HCT116 (cell line): ENCODE measurements around the gene KCNH3.

Experiments used
- CEBPB ChIP-seq: IDR thresholded peaks from 2 replicates; pipeline ENCODE4 v1.6.1; 2012; ENCODE audit warnings: low read depth
- CTCF ChIP-seq, 3 experiments: fragments of 200-600 bp in 1 of 3; sonication (generic) in 1 of 3; IDR thresholded peaks in 2 of 3; conservative IDR thresholded peaks in 1 of 3; 2 replicates each; pipeline ENCODE4 v1.5.1; 2012 to 2017; ENCODE audit warnings: low read depth in 2 of 3, low read length in 2 of 3, antibody characterized with exemption in 1 of 3, borderline replicate concordance in 1 of 3, control low read depth in 1 of 3, mild to moderate bottlenecking in 1 of 3, mixed read lengths in 1 of 3, mixed run types in 1 of 3, moderate library complexity in 1 of 3; ENCODE audit not compliant: insufficient read depth in 1 of 3
- ELF1 ChIP-seq: IDR thresholded peaks from 2 replicates; pipeline ENCODE4 v1.6.1; 2012; ENCODE audit warnings: low read depth, borderline replicate concordance
- EZH2 ChIP-seq: fragments of 200-600 bp; sonication (generic); IDR thresholded peaks from 2 replicates; pipeline ENCODE4 v1.6.1; 2017; ENCODE audit warnings: antibody characterized with exemption, mixed run types
- POLR2A ChIP-seq: IDR thresholded peaks from 2 replicates; pipeline ENCODE4 v1.7.0; 2011; ENCODE audit warnings: borderline replicate concordance; ENCODE audit not compliant: insufficient read depth, insufficient read length; ENCODE audit errors: extremely low read depth
- POLR2AphosphoS5 ChIP-seq: IDR thresholded peaks from 2 replicates; pipeline ENCODE4 v1.6.1; 2011; ENCODE audit warnings: mild to moderate bottlenecking, low read depth, low read length, moderate library complexity
- REST ChIP-seq: IDR thresholded peaks from 2 replicates; pipeline ENCODE4 v1.6.1; 2012; ENCODE audit warnings: low read depth
- ZNF274 ChIP-seq: fragments of 200-500 bp; sonication (Bioruptor generic); IDR thresholded peaks from 2 replicates; pipeline ENCODE4 v1.6.1; 2014; ENCODE audit warnings: mild to moderate bottlenecking, low read depth, low read length, inconsistent platforms

GRCh38 chr12:49491823-49492222, 47.0 kb upstream of the KCNH3 start:
- TF ChIP-seq CTCF (IDR thresholded peaks at IDR 0.05 in 2 of 3, conservative IDR thresholded peaks at IDR 0.05 in 1 of 3; ENCODE audit: borderline replicate concordance in 1 of 3, insufficient read depth in 1 of 3, low read depth in 2 of 3, low read length in 2 of 3) (no peak), ELF1 (no peak), REST (no peak), EZH2 (no peak), POLR2AphosphoS5 (no peak), CEBPB (no peak), ZNF274 (no peak), POLR2A (no peak)
